ENCODE data around the gene RIC3.

- TF ChIP-seq CTCF (conservative IDR thresholded peaks at IDR 0.05 in 1 of 2, IDR thresholded peaks at IDR 0.05 in 1 of 2; ENCODE audit: extremely low read depth in 1 of 2, insufficient read depth in 1 of 2, low read depth in 1 of 2, low read length in 2 of 2) (no peak), EZH2 (IDR thresholded peaks at IDR 0.05; ENCODE audit: borderline replicate concordance, low read length) (no peak)
Observed at GRCh38 chr11:8075119-8075726, 93.6 kb downstream of the RIC3 start.

All from mammary epithelial cell (primary cell).